ENCODE measurements around the gene TTC13.

DNA sequence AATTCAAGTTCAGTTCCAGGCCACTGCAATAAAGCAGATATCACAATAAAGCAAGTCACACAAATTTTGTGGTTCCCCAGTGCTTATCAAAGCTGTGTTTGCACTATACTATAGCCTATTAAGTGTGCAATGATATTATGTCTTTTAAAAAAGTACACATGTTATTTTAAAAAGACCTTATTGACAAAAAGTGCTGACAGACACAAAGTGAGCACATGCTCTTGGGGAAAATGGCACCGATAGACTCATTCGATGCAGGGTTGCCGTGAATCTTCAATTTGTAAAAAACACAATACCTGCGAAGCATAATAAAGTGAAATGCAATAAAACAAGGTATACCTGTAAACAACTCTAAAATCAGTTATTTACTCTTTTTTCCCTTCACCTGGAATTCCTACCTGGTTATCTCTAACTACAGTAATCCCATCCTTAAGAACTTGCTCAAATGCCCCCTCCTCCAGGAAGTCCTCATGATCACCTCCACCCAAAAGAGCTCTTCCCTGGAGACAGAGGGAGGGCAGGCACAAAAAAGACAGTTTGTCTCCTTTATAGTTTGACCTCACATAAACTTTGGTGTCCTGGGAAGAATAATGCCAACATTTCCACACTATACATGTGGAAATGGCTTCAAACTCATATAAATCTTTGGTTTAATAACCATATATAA lies 100.6 kb downstream of the TTC13 start:
- no peak for TF ChIP-seq EP300 (IDR thresholded peaks at IDR 0.05)
- TF ChIP-seq, protein P1, sequence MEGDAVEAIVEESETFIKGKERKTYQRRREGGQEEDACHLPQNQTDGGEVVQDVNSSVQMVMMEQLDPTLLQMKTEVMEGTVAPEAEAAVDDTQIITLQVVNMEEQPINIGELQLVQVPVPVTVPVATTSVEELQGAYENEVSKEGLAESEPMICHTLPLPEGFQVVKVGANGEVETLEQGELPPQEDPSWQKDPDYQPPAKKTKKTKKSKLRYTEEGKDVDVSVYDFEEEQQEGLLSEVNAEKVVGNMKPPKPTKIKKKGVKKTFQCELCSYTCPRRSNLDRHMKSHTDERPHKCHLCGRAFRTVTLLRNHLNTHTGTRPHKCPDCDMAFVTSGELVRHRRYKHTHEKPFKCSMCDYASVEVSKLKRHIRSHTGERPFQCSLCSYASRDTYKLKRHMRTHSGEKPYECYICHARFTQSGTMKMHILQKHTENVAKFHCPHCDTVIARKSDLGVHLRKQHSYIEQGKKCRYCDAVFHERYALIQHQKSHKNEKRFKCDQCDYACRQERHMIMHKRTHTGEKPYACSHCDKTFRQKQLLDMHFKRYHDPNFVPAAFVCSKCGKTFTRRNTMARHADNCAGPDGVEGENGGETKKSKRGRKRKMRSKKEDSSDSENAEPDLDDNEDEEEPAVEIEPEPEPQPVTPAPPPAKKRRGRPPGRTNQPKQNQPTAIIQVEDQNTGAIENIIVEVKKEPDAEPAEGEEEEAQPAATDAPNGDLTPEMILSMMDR (IDR thresholded peaks at IDR 0.05), result no peak

All from sigmoid colon (tissue), 4 donors.